DMS79 treated with DMSO at 0.1 percent for 48 hours (cell line): ENCODE measurements around the gene BRME1.
"Not testable (repeated sequence)": the region's sequence is repeated elsewhere in the genome, so short reads cannot be mapped to it uniquely, and the experiment has no call there.

ENCODE experiments used
- DNase-seq: peaks from one replicate; lab custom pipeline; 2025; lab: John Stamatoyannopoulos, UW

Gene BRME1

DNA sequence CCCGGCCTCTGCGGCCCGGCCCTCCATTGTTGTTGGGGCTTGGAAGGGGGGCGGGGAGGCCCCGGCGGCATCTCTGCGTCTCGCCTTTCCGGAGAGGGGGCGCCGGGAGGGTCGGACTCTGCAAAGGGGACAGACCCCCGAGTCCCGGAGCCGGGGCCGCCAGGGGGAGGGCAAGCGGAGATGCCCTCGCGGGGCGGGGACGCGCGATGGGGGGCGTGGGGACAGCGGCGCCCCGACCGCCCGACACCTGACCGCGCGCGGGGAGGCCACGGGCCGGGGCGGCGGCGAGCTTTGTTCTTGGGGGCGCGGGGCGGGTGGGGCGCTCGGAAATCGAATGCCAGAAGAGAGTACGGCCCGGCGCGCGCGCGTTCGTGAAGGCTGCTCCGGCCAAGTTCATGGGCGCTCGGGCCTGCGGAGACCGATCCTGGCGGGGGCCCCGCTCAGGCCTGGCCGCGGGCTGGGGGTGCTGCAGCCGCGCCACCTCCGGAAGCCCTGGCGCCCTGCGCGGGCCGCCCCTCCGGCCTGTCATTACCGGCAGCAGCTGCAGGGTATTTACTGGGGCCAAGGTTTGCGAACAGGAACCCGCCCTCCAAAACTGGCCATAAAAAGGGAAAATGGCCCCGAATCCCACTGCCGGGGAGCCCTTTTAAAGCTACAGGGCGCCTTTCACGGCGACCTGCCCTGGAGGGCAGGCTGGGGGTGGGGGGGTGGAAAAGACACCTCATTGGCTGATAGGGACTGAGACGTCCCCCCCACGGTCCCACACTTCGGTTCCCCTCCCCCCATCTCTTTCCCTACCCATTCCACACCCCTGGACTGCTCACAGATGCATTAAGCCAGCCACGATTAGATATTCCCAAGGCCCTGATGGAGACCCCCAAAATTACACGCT lies 40.1 kb downstream of the BRME1 start:
- peak; percentile 24 for DNase-seq

DNA sequence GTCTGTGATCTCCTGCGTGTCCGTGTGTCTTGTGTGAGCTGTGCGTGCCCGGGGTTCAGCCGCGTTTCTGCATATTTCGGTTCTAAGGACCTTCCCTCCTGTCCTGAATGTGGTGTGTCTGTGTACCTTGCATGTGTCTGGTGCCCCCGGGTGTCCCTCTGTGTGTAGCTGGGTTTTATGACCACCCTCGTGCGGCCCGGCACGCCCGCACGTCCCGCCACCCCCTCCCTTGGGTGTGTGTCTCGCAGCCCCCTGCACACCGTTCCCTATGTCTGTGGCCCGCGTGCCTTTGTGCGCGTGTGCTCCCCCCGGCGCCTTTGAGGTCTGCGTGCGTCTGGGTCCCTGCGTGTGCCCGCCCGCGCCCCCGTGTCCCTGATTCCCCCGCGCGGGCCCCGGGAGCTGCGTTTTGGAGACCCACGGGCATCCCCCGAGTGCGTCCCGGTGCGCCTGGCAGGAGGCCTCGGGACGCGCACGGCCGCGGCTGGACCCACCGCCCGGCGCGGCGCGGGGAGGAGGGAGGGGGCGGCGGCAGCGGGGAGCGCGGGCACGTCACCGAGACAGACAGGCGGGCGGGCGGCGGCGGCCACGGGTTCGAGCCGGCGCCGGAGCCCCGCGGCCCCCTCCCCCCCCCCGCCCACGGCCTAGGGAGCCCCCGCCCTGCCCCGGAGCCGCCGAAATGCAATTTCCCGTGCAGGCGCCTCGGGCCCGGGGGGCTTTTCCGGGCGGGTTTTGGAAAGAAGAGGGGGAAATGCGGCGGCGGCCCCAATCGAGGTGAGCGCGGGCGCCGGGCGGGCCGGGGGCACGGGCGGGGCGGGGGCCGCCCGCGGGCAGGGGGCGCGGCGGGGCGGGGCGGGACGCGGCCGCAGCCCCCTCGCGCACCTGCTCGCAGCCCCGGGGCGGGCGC lies 41.0 kb downstream of the BRME1 start:
- DNase-seq = no peak

DNA sequence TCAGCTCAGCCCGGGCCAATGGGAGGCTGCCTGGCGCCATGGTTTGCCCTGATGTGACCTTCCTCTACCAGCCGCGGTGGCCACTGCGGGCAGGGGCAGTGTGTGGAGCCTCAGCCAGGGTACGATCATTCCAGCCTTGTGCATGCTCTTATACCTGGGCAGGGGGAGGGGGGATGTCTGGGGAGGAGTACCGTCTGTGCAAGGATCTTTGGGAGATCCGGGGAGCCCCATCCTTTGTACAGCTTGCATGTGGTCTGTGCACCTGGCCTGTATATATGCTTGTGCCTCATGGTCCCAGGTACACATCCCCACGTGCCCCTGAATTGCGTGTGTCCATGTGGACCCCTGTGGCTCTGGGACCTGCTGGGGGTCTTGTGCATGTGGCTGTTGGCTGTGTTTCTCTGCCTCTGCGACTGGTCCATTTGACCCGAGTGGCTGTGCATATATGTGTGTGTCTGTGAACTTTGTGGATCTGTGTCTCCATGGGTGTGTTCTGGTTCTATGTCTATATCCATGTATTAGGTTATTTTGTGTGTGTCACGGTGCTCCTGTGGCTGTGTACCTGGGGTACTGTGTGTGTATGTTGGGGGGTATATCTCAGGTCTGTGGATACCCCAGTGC lies 41.8 kb downstream of the BRME1 start:
- DNase-seq = peak; percentile 19

DNA sequence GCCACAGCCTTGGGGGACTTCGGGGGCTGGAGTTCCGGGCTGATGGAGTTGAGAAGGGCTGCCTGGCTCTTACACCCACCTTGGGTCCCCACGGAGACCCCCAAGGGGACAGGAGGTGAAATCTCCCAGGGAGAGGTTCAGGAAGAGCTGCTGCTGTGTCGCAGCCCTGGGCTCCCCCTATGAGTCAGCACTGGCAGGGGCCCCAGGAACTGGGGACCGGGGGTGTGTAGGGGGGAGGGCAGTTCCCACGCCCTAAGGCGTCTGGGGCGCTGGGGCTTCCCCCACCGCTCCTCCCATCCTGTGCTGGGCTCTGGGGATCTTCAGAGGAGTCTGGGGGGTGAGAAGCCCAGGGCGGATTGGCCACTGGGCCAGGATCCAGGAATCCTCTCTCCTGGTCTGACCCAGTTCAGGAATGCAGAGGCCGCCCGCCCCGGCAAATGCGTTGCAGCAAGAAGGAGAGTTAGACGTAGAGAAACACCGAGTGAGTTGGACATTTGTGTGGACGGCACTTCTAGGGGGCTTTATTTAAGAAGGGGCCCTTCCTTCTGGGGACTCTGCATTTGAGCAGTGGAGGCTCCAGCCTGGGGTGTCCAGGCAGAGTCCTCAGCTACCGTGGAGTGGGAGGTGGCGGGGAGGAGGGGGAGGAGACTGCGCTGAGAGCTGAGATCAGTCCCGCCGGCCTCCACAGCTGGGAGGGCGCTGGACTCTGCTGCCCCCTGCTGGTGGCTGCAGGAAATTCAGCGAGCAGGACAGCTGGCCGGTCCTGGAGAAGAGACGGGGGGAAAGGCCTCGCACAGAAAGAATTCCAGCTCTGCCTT lies 44.0 kb downstream of the BRME1 start:
- DNase-seq = peak; percentile 74

DNA sequence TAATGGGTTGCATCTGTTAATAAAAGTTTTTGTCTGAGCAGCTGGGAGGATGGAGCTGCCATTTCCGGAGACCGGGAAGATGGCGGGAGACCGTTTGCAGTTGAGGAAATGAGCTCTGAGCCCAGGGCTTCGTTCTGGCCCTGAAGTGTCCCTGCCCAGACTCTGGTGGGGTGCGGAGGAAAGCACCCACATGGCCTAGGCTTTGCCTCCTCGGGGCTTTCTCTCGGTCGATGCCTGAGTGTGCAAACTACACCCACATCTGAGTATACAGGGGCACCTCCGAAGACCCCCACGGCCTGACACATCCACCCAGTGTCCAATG lies 44.6 kb downstream of the BRME1 start:
- no peak for DNase-seq

DNA sequence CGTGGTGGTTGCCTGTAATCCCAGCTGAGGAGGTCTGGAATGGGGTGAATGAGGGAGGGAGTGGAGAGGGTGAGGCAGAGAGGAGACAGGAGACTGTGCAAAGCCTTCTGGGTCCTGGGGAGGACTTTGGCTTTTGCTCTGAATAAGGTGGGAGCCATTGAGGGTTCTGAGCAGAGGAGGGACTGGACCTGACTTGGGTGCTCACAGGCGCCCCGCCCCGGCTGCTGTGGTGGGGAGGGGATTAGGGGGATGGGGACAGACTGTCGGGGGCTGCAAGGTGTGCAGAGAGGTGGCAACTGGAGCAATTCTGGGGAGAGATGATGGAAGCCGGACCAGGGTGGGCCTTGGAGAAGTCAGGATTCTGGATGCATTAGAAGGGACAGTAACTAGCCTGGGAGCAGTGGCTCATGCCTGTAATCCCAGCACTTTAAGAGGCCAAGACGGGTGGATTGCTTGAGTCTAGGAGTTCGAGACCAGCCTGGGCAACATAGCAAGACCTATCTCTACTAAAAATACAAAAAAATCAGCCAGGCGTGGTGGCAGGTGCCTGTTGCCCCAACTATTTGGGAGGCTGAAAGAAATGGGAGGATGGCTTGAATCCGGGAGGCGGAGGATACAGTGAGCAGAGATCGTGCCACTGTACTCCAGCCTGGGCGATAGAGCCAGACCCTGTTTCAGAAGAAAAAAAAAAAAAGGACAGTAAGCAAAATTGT lies 45.1 kb downstream of the BRME1 start:
- DNase-seq = no peak

DNA sequence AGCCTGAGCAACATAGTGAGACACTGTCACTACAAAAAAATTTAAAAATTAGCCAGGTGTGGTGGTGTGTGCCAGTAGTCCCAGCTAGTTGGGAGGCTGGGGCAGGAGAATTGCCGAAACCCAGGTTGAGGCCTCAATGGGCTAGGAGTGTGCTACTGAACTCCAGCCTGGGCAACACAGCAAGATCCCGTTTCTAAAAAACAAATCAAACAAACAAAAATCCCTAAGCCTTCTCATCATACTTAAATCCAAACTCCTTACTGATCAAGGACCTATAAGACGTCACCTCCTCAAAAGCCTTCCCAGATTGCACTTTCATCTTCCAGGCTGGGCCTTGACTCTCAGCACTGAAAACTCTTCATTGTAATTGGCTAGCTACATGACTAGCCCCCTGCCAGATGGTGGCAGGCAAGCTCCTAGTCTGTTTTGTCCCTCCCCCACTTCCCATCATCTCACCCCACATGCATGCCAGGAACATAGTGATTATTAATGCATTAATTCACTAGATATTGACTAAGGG lies 46.5 kb downstream of the BRME1 start:
- DNase-seq = no peak

DNA sequence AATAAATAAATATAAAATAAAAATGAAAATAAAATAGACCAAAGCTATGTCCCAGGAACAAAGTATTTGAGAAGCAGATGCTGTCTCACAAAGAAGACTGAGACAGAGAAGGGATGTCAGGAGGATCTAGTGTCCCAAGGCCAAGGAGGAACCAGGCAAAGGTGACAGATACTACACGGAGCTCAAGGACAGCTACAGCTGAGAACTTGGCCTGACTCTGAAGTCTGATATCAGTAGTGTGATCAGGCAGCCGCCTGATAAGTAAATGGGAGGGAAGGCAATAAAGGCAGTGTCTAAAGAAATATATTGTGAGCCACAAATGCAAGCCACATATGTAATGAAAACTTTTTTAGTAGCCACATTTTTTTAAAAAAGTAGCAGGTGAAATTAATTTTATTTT lies 49.4 kb downstream of the BRME1 start:
- DNase-seq = no peak

DNA sequence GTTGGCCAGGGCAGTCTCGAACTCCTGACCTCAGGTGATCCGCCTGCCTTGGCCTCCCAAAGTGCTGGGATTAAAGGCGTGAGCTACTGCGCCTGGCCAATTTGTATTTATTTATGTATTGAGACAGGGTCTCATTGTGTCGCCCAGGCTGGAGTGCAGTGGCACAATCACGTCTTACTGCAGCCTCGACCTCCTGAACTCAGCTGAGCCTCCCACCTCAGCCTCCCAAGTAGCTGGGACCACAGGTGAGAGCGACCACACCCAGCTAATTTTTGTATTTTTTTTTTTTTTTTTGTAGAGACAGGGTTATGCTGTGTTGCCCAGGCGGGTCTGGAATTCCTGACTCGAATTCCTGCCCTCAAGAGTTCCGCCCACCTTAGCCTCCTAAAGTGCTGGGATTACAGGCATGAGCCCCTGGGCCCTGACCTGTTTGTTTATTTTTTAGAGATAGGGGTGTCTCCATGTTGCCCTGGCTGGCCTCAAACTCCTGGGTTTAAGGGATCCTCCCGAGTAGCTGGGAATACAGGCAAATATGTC lies 53.7 kb downstream of the BRME1 start:
- not testable (repeated sequence) for DNase-seq

DNA sequence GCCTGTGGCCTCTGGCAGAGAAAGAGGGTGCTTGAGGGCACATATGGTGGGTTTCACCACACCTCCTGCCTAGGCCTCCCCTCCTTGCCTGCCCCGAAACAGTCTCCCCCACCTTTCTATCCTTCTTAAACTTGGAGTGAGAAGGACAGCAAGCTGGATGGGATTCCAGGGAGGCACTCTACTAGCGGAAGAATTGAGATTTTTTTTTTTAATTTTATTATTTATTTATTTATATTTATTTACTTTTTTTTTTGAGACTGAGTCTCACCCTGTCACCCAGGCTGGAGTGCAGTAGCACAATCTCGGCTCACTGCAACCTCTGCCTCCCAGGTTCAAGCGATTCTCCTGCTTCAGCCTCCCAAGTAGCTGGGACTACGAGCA lies 54.2 kb downstream of the BRME1 start:
- not testable (repeated sequence) for DNase-seq

DNA sequence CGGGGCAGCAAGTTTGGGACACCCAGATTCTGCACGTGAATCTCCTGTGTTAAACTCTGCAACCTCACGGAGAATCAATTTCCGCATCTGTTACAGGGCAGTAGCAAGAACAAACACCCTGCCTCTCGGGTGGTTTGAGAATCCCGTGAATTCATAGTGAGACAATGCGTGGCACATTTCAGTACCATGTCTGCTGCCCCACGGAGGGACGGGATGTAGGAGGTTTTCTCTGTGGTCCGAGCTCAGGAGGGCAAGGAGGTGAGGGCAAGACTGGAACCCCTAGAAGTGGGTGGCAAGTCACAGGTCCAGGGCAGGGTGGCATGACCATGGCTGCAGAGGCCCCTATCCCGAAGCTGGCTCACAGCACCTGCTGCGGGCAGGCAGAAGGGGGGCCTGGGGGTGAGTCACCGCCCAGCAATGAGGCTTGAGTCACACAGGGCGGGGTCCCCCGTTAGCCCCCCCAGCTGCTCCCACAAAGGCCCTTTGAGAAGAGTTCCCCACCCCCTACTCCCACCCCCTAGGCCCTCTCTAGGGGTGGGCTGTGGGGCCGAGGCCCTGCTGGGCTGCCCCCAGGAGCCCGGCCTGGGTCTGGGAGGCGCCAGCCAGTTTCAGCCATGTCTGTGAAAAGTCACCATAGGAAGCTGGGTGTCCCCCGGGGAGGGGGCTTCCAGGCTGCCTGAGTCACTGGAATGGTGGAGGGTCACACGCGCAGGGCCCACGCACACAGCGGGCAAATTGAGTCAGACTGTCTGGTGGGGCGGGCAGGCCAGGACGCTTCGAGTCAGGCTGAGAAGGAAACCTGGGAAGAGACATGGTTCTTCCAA lies 54.8 kb downstream of the BRME1 start:
- DNase-seq = no peak

DNA sequence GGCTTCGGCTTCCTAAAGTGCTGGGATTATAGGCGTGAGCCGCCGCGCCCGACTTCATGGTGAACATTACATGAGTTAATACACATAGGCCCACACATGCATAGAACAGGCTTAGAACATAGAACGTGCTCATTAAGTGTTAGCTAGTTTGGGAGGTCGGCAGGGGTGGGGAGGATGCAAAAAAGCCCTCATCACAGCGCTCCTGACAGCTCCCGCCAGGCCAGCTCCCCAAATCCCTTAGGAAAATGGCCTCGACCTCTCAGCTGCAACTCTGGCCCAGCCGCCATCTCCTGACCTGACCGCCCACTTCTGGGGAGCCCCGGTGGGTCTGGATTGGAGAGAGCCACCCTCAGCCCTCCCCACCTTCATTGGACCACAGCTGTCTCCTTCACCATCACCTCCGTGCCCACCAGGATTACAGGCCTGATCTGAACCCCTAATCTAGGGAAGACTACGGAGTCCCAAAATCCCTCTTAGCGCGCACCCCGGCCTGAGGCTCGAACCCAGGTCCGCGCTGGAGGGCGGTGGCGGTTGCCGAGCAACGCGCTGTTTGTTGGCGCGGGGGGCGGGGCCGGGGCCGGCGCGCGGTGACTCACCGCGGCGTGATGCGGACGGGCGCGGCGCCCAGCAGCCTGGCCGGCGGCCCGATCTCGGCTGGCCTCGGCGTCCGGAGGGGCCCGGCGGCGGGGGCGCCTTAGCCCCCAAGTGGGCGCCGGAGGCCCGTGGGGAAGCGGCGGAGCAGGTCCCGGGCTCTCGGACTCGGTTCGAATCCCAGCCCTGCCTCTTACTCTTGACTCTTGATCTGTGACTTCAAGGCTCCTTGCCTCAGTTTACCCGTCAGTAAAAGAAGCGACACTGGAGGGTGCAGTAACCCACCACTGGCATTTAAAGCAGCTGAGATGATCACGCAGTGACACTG lies 55.7 kb downstream of the BRME1 start:
- peak; percentile 48 for DNase-seq

DNA sequence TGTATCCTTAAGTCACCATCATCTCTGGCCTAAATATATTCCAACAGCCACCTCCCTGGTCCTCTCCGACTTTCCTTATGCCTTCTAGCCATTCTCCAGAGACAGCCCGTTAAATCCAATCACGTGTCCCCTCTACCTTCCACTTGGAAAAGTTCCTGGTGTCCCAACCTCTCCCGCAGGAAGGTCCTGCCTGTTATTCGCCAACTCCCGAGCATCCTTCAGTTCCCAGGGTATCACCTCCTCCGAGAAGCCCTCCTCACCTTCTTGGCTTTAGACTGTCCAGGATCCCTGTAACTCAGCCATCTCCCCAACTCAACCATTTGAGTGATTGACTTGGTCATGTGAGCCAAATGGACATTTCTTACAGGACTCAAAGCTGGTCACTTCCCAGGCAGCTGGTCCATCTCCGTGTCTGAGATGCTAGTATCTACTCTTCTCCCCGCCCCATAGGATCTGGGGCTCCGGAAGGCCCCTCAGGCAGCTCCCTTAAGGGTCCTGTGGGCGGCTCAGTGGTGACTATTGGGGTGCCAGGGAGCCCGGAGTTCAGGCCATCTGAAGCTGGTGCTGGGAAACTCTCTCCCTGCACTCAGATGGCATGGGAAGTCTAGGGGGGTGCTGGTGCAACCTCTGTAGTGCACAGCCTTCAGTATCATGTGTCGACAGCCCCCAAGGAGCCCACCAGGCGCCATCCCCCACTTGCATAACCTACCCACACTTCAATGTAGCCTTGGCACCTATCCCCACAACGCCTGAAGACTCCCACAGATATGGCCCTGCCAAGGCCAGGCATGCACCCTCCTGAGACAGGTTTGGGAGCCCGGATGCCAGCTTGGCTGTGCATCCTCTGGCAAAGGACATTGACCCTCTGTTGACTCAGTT lies 56.9 kb downstream of the BRME1 start:
- no peak for DNase-seq

DNA sequence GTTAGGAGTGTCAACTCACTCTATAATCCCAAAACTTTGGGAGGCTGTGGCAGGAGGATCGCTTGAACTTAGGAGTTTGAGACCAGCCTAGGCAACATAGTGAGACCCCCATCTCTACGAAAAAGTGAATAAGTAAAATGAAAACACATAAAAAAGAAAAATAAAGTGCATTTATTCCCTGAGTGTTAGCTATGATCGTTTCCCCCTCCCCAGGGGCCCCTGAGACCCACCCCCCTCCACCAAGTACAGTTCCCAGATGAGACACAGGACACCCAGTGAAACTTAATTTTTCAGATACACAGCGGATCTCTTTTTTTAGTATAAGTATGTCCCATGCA lies 57.6 kb downstream of the BRME1 start:
- DNase-seq = no peak

DNA sequence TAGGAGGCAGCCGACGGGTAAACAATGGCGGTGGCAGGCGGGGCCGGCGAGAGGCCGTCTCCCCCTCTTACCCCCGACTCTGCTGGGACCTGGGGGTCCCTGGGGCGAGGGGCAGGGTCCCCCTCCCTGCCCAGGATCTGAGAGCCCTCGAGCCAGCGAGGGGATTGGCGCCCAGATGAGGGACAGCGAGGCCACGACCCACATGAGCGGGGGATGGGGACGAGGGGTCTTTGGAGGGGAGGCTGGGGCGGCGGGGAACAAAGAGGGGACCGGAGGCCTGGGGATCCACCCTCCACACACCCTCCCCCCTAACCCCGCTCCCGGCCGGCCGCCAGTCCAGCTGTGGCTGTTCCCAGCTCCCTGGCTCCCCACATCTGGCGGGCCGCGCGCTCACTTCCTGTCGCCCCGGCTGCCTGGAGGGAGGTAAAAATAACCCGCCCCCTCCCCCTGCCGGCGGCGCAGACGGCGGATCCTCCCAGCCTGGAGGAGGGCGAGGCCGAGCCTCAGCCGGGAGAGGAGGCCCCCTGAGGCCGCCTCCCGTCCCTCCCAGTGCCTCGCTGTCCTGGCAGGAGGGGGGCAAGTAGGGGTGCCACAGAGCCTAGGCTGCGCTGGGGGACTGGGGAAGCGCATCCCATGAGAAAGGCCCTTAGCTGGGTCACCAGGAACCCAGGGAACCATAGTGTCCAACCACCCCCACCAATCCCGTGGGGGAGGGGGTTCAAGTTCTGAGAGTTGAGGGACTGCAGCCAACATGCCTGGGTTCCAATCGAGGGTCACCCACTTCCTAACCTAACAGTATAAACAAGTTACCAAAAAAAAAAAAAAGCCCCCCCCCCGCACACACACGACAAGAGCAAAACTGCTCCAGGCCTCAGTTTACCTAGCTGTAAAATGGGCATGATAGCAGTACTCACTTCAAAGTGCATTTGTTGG lies 58.2 kb downstream of the BRME1 start:
- DNase-seq = peak; percentile 56

DNA sequence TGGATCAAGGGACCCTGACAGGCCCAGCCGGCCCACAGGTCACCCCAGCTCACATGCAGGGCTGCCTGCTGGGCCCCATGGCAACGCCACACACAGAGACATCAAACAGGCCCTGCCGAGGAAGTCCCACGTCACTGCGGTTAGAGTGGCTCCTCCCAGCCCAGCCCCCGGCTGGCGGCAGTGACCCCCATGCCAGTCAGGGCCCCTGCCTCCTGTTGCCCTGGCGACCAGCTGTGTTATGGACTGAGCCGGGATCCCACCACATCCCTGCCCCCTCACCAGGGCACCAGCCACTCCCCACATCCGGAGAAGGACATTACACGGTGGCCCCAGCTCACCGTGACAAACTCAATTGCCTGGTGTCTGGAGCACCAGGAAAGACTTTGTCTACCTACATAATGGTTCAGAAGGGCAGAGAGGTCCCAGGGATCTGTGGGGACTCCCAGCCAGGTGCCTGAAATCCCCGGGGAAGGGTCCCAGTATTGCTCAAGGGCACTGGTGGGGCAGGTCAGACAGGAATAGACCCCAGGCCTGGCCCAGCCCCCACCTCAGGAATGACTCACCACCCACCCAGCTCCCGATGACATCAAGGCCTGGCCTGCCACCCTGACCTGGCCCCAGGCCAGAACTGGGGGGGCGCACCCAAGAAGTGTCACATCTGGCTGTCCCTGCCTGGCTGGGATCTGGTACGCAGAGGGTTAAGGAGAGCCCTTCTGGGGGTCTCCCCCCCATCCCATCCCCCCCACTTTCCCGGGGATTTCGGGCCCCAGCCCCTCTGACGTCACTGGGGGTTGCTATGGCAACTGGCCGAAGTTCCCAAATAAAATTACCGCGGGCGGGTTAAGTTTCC lies 59.1 kb downstream of the BRME1 start:
- peak; percentile 79 for DNase-seq
